WI38 (cell line): ENCODE data around the gene NPAS2.

ENCODE experiments used
- H3K4me3 ChIP-seq: 2 replicates; pipeline ENCODE4 v1.5.1; 2011; ENCODE audit warnings: low read depth, mild to moderate bottlenecking, control low read depth, low read length
- CTCF ChIP-seq: IDR thresholded peaks from 2 replicates; pipeline ENCODE4 v1.5.1; 2012; ENCODE audit warnings: low read depth, mild to moderate bottlenecking, control low read depth, low read length

The NPAS2 gene

GRCh38 chr2:100875516-100876230, 55.7 kb downstream of the NPAS2 start:
- no peak overlapping the region for H3K4me3 ChIP-seq
- TF ChIP-seq CTCF = no peak

- TF ChIP-seq CTCF = no peak
- no peak overlapping the region for H3K4me3 ChIP-seq
Observed at GRCh38 chr2:100876231-100876860, 56.4 kb downstream of the NPAS2 start.

GRCh38 chr2:100877555-100877954, 57.6 kb downstream of the NPAS2 start:
- TF ChIP-seq CTCF = no peak
- no peak overlapping the region for H3K4me3 ChIP-seq

GRCh38 chr2:100878000-100878791, 58.3 kb downstream of the NPAS2 start:
- no peak overlapping the region for H3K4me3 ChIP-seq
- TF ChIP-seq CTCF = no peak

GRCh38 chr2:100879296-100879695, 59.4 kb downstream of the NPAS2 start:
- H3K4me3 ChIP-seq = no peak overlapping the region
- no peak for TF ChIP-seq CTCF

- no peak for TF ChIP-seq CTCF
- no peak overlapping the region for H3K4me3 ChIP-seq
Observed at GRCh38 chr2:100880036-100880435, 60.1 kb downstream of the NPAS2 start.

- H3K4me3 ChIP-seq = no peak overlapping the region
- no peak for TF ChIP-seq CTCF
Observed at GRCh38 chr2:100880730-100881129, 60.8 kb downstream of the NPAS2 start.
